Measurements from ENCODE around the gene MYL9. TPM values are rescaled to one million over a fixed set of nuclear protein-coding genes. Genes with fewer than 3 reads are reported as not detected.

The MYL9 gene
- total and polyA plus RNA-seq, 2 donors from 2014 or later: 294 to 576 TPM

- FAIRE-seq (no peak), DNase-seq (peak in 1 of 5 donors; percentile 77)
- Histone ChIP-seq H3K4me3 (ENCODE audit: low read length in 3 of 3) (no peak overlapping the region), H3K27me3 (ENCODE audit: control insufficient read depth, insufficient read depth, low read length) (no peaks in the 10 kb centered on the region), H3K36me3 (ENCODE audit: control insufficient read depth in 2 of 3, insufficient read depth in 3 of 3, low read length in 3 of 3) (peaks cover 0 to 3% (median 0%) of the 10 kb centered on the region in 3 donors), H3K4me1 (ENCODE audit: control insufficient read depth in 2 of 3, insufficient read depth in 2 of 3, low read depth in 1 of 3, low read length in 3 of 3) (peaks cover 0 to 13% (median 0%) of the 10 kb centered on the region in 3 donors), H3K9me3 (ENCODE audit: control insufficient read depth in 2 of 3, insufficient read depth in 1 of 3, low read length in 3 of 3) (no peaks in the 10 kb centered on the region), H3K9ac (ENCODE audit: low read length in 3 of 3) (no peak overlapping the region), H3K27ac (ENCODE audit: low read depth in 2 of 2, low read length in 2 of 2) (no peak overlapping the region)
- intact Hi-C loops (cut with DNase I): loop anchor here (10.0 kb wide), 1 partner anchor 55 kb away; the partner anchor contains the start of gene RAB5IF
- no peak for TF ChIP-seq CTCF (IDR thresholded peaks at IDR 0.05; ENCODE audit: borderline replicate concordance, extremely low read depth, insufficient read depth)
Observed at GRCh38 chr20:36549942-36550789, 8.8 kb downstream of the MYL9 start.

- no peak for FAIRE-seq
- TF ChIP-seq CTCF (IDR thresholded peaks at IDR 0.05; ENCODE audit: borderline replicate concordance, extremely low read depth, insufficient read depth): no peak
- Histone ChIP-seq H3K27me3 (ENCODE audit: control insufficient read depth, insufficient read depth, low read length) (no peaks in the 10 kb centered on the region), H3K4me3 (ENCODE audit: low read length in 3 of 3) (no peak overlapping the region), H3K9ac (ENCODE audit: low read length in 3 of 3) (peak overlapping the region in 1 of 3 donors; percentile 9), H3K27ac (ENCODE audit: low read depth in 2 of 2, low read length in 2 of 2) (no peak overlapping the region), H3K36me3 (ENCODE audit: control insufficient read depth in 2 of 3, insufficient read depth in 3 of 3, low read length in 3 of 3) (peaks cover 0 to 3% (median 0%) of the 10 kb centered on the region in 3 donors), H3K9me3 (ENCODE audit: control insufficient read depth in 2 of 3, insufficient read depth in 1 of 3, low read length in 3 of 3) (no peaks in the 10 kb centered on the region), H3K4me1 (ENCODE audit: control insufficient read depth in 2 of 3, insufficient read depth in 2 of 3, low read depth in 1 of 3, low read length in 3 of 3) (peaks cover 0 to 13% (median 0%) of the 10 kb centered on the region in 3 donors)
- intact Hi-C loops (cut with DNase I): loop anchor here (10.0 kb wide), 1 partner anchor 54 kb away; the partner anchor contains the start of gene RAB5IF
- peak in 3 of 5 donors; percentile 38 to 80 (median 49) for DNase-seq
Observed at GRCh38 chr20:36550790-36551299, 9.5 kb downstream of the MYL9 start.

GRCh38 chr20:36555248-36555647, 13.9 kb downstream of the MYL9 start:
- intact Hi-C loops (cut with DNase I): loop anchor here (10.0 kb wide), 1 partner anchor 50 kb away; the partner anchor contains the start of gene RAB5IF
- H3K4me1 ChIP-seq (ENCODE audit: control insufficient read depth in 2 of 3, insufficient read depth in 2 of 3, low read depth in 1 of 3, low read length in 3 of 3): peaks cover 0 to 6% (median 0%) of the 10 kb centered on the region in 3 donors
- no peak for FAIRE-seq
- no peak for TF ChIP-seq CTCF (IDR thresholded peaks at IDR 0.05; ENCODE audit: borderline replicate concordance, extremely low read depth, insufficient read depth)
- H3K9ac ChIP-seq (ENCODE audit: low read length in 3 of 3): no peak overlapping the region
- no peaks in the 10 kb centered on the region for H3K9me3 ChIP-seq (ENCODE audit: control insufficient read depth in 2 of 3, insufficient read depth in 1 of 3, low read length in 3 of 3)
- no peaks in the 10 kb centered on the region for H3K27me3 ChIP-seq (ENCODE audit: control insufficient read depth, insufficient read depth, low read length)
- no peaks in the 10 kb centered on the region for H3K36me3 ChIP-seq (ENCODE audit: control insufficient read depth in 2 of 3, insufficient read depth in 3 of 3, low read length in 3 of 3)
- DNase-seq: no peak
- no peak overlapping the region for H3K4me3 ChIP-seq (ENCODE audit: low read length in 3 of 3)
- no peak overlapping the region for H3K27ac ChIP-seq (ENCODE audit: low read depth in 2 of 2, low read length in 2 of 2)

Data from kidney (tissue), 14 donors.